Astrocyte of the spinal cord (primary cell): Measurements from ENCODE around the gene ASIP.
"Not testable (repeated sequence)": the region's sequence is repeated elsewhere in the genome, so short reads cannot be mapped to it uniquely, and the experiment has no call there.

Source experiments
- DNase-seq: peaks from one replicate; pipeline ENCODE4 v3.0.0; 2011; ENCODE audit warnings: low read depth, low spot score
- H3K4me3 ChIP-seq: 2 replicates; pipeline ENCODE4 v1.5.1; 2011; ENCODE audit warnings: low read depth, mild to moderate bottlenecking, low read length, moderate library complexity
- in situ Hi-C: cut with HindIII; loops from 2 replicates; pipeline ENCODE4 v1.10.0; 2017; ENCODE audit warnings: low sequenced_read_pairs
- TF ChIP-seq, protein P1 (sequence below): IDR thresholded peaks from 2 replicates; pipeline ENCODE4 v1.5.1; 2012; ENCODE audit warnings: low read depth, mild to moderate bottlenecking, low read length, inconsistent platforms

ASIP gene, protein sequence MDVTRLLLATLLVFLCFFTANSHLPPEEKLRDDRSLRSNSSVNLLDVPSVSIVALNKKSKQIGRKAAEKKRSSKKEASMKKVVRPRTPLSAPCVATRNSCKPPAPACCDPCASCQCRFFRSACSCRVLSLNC

DNA sequence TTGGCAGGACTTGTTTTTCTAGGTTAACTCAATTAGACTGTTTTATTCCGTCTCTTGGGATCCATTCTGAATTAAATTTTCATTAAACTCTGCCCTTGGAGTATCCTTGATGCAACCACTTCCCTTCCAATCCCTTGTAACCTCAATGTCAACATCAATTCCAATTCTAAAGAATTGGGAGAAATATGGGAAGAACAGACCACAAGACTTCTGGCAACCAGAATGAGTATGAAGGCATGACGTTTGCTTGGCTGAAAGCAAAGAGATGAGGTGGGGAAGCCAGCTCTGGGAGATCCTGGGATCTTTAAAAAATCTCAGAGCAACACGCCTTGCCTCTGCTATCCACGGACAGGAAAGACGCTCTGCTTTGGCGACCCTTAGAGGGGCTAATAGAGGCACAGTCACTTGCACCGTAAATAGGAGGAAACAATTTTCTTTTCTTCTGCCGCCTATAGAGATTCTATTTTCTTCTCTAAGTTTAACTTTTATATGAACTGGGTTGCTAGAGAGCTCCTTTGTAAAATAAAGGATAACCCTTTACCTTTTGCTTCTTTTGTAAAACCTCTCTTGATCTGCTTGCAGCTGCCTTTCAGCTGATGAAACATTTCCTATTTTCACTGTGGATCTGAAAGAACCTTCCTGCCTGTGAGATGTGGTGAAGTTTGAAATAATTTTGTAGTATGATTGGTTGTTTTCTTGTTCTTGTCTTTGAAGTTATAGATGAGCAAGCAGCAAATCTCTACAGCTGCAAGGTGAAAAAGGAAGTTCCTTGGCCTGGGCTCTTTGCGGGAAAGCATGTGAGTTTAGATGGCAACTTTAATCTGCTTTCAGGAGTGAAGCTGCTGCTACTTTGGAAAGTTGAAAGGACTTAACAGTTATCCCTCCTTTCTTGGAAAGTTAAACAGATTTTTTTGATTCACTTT lies at the start of gene ASIP:
Gene ASIP, plus strand, starts transcription at position 731 of the 923 bp plus-strand sequence. CDS start 18,952 bp downstream, outside the sequence.
- DNase-seq: no peak

DNA sequence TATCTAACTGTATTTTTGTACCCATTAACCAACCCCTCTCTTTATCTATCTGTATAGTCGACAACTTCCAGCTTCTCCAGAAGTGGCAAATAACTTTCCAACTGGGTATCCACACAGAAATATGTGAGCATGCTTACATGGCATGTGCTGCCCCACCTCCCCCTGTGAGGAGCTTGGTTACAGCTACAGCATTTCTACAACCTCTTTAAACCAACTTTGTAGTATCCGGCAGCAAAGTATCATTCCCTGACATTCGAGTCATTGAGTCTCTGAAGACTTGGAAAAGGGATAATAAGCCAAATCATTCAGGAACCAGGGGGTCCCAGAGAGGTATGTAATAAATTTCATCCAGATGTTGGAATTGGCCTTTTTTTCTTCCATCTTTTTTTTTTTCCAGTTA lies 48.2 kb upstream of the ASIP start:
- TF ChIP-seq, protein P1, sequence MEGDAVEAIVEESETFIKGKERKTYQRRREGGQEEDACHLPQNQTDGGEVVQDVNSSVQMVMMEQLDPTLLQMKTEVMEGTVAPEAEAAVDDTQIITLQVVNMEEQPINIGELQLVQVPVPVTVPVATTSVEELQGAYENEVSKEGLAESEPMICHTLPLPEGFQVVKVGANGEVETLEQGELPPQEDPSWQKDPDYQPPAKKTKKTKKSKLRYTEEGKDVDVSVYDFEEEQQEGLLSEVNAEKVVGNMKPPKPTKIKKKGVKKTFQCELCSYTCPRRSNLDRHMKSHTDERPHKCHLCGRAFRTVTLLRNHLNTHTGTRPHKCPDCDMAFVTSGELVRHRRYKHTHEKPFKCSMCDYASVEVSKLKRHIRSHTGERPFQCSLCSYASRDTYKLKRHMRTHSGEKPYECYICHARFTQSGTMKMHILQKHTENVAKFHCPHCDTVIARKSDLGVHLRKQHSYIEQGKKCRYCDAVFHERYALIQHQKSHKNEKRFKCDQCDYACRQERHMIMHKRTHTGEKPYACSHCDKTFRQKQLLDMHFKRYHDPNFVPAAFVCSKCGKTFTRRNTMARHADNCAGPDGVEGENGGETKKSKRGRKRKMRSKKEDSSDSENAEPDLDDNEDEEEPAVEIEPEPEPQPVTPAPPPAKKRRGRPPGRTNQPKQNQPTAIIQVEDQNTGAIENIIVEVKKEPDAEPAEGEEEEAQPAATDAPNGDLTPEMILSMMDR: no peak
- no peak overlapping the region for H3K4me3 ChIP-seq
- in situ Hi-C loops: no loop called here
- DNase-seq: no peak

More for the DNA sequence above, at the start of gene ASIP:
- TF ChIP-seq, protein P1: no peak
- H3K4me3 ChIP-seq: no peak within 1 kb of the TSS
- in situ Hi-C loops: no loop called here

DNA sequence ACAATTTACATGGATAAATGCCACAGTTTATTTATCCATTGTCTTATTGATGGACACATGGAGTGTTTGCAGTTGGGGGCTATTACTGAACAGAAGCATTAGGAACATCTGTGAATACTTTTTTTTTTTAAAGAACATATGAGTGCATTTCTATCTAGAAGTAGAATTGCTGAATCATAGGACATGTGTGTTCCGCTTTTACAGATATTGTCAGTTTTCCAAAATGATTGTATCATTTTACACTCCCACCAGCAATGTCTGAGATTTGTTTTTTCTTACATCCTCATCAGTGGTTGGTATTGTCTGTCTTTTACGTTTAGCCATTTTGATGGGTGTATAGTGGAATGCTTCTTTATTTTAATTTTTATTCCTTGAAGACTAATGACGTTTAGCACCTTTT lies 42.0 kb upstream of the ASIP start:
- DNase-seq: no peak
- in situ Hi-C loops: no loop called here
- TF ChIP-seq, protein P1: no peak
- no peak overlapping the region for H3K4me3 ChIP-seq

DNA sequence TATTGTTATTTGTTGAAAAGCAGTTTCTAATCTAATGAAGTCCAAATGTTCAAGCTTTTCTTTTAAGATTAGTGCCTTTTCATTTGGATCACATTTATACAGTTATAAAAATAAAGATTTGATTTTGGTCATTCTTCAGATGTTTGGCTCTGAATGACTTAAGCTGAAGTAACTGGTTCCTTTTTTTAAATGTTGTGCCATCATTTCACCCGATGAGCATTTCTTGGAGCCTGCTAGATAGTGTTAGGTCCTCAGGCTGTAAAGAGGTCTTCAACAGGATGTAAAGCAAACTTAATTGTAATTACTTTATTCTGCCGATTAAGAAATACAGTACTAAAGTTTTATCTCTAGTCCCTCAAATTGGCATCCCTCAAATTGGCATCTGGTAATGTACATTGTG lies 41.2 kb upstream of the ASIP start:
- TF ChIP-seq, protein P1: no peak
- H3K4me3 ChIP-seq: no peak overlapping the region
- in situ Hi-C loops: no loop called here
- no peak for DNase-seq

DNA sequence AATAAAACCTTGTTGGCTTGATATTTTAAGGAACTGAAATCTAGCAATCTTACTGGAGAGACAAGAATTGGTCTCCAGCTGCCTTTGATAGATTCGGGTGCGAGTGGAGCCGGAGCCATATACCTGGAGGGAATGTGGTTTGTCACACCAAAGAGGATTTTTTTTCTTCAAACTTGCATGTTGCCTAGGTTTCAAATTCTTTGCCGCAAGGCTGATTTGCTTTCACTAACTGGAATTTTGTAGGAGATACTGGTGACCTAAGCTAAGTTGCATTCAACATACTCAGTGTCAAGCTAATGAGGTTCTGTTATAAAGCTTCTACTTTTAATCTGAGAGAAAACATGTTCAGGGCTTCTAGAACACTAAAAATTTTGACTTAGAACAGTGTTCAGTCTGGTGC lies 39.7 kb upstream of the ASIP start:
- DNase-seq: no peak
- in situ Hi-C loops: no loop called here
- no peak overlapping the region for H3K4me3 ChIP-seq
- TF ChIP-seq, protein P1: no peak

DNA sequence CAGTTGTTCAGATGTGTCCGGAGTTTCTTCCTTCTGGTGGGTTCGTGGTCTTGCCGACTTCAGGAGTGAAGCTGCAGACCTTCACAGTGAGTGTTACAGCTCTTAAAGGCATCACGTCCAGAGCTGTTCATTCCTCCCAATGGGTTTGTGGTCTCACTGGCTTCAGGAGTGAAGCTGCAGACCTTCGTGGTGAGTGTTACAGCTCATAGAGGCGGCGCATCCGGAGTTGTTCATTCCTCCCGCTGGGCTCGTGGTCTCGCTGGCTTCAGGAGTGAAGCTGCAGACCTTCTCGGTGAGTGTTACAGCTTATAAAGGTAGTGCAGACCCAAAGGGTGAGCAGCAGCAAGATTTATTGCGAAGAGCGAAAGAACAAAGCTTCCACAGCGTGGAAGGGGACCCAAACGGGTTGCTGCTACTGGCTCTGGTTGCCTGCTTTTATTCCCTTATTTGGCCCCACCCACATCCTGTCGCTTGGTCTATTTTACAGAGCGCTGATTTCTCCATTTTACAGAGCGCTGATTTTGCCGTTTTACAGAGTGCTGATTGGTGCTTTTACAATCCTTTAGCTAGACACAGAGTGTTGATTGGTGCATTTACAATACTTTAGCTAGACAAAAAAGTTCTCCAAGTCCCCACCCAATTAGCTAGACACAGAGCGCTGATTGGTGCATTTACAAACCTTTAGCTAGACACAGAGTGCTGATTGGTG lies 35.9 kb upstream of the ASIP start:
- DNase-seq, in situ Hi-C loops, H3K4me3 ChIP-seq: not testable (repeated sequence)
